HL-60 (cell line): Measurements from ENCODE around the gene FLVCR1.

ENCODE experiments used
- DNase-seq, 2 experiments: peaks; one replicate each; pipeline ENCODE4 v3.0.0-alpha.2; 2010 to 2020; ENCODE audit warnings: low read depth in 1 of 2, low spot score in 1 of 2
- H3K27ac ChIP-seq: fragments of 250-450 bp; sonication (Bioruptor Pico); replicated peaks from 2 replicates; pipeline ENCODE4 v1.5.1; 2020; ENCODE audit warnings: mild to moderate bottlenecking, moderate library complexity
- H3K27me3 ChIP-seq: fragments of 250-450 bp; sonication (Bioruptor Pico); 2 replicates; pipeline ENCODE4 v1.5.1; 2021; ENCODE audit warnings: mild to moderate bottlenecking, moderate library complexity; ENCODE audit not compliant: insufficient read depth, poor library complexity, severe bottlenecking
- H3K4me3 ChIP-seq: replicated peaks from 2 replicates; pipeline ENCODE4 v1.5.1; 2011; ENCODE audit warnings: mild to moderate bottlenecking, control low read depth, low read length; ENCODE audit not compliant: insufficient read depth
- CTCF ChIP-seq: IDR thresholded peaks from one replicate; pipeline ENCODE4 v1.5.1; 2011; ENCODE audit warnings: low read length, control low read depth, inconsistent platforms; ENCODE audit not compliant: insufficient read depth
- GABPA ChIP-seq: IDR thresholded peaks from 2 replicates; pipeline ENCODE4 v1.6.1; 2012; ENCODE audit warnings: low read depth
- POLR2AphosphoS5 ChIP-seq: IDR thresholded peaks from 2 replicates; pipeline ENCODE4 v1.6.1; 2012; ENCODE audit warnings: low read depth
- REST ChIP-seq: IDR thresholded peaks from 2 replicates; pipeline ENCODE4 v1.6.1; 2012; ENCODE audit warnings: low read depth; ENCODE audit not compliant: insufficient replicate concordance
- SPI1 ChIP-seq: IDR thresholded peaks from 2 replicates; pipeline ENCODE4 v1.6.1; 2012; ENCODE audit warnings: low read depth, mild to moderate bottlenecking, borderline replicate concordance

Gene FLVCR1

GRCh38 chr1:212922016-212922415 is 63.9 kb downstream of the FLVCR1 start:
- no peak for TF ChIP-seq GABPA
- no peak for TF ChIP-seq CTCF
- TF ChIP-seq SPI1, result no peak
- TF ChIP-seq POLR2AphosphoS5, result no peak
- no peak for TF ChIP-seq REST
- Histone ChIP-seq H3K27me3 (no peaks in the 10 kb centered on the region), H3K27ac (no peak overlapping the region), H3K4me3 (no peak overlapping the region)
- no peak for DNase-seq

DNA sequence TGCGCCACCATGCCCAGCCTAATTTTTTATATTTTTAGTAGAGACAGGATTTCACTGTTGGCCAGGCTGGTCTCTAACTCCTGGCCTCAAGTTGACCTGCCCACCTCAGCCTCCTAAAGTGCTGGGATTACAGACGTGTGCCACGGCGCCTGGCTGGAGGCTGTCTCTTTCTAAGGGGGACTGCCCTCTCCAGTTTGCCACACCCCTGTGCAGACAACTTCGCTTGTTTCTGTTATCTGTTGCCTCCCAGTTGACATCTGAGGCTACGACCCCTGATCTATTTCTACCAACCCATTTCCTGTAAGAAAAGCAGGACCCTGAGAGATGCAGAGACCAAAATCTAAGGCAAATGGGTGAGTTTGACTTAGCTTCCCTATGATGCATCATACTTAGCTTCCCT is 68.3 kb downstream of the FLVCR1 start:
- TF ChIP-seq SPI1 (no peak), POLR2AphosphoS5 (no peak), GABPA (no peak), CTCF (no peak), REST (no peak)
- no peak for DNase-seq
- Histone ChIP-seq H3K27me3 (no peaks in the 10 kb centered on the region), H3K27ac (no peak overlapping the region), H3K4me3 (no peak overlapping the region)

DNA sequence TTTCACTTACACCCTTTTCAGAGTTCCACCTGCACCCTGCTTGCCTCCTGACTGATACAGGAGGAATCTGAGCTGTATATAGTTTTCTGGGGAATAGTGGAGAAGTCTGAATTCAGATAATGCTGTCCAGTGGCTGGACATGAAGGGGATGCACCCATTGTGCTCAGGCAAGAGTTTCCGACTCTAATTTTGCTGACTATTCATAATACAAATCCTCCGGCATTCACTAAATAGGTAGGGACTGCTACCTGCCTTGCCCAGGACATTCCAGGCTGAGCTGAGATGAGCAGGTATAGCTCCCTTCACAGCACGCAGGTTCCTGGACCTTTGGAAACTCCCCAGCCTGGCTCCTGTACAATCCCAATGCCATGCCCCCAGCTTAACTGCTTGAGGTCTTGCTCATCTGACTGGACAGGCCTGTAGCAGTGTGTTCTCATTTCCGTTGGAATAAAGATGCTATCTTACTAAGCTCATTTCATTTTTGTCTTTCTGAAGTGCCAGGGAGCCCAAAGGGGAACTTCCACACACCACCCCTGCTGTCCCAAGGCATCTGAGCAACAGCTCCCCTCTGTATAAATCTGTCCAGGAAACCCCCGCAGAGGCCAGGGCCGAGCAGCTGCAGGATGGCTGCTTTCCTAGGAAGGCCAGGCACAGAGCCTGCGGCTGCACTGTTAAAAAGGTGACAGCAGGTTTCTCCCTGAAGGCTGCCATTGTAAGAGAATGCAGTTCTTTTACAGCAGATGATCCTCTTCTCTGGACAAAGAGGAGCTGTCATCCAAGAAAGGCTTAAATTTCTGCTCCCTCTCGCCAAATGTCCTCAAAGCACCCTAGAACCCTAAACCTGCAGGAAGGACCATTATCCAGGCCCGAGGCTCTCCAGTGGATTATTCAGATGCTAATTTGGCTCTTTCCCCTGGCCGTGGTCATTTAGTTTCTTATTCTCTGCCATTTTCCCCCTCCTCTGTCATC is 70.5 kb downstream of the FLVCR1 start:
- H3K4me3 ChIP-seq, result no peak overlapping the region
- no peaks in the 10 kb centered on the region for H3K27me3 ChIP-seq
- H3K27ac ChIP-seq, result no peak overlapping the region
- TF ChIP-seq CTCF (no peak), POLR2AphosphoS5 (no peak), REST (no peak), GABPA (no peak), SPI1 (no peak)
- no peak for DNase-seq
